SU-DHL-6 (cell line): Measurements from ENCODE around the gene SYPL1.

Experiments used
- EZH2phosphoT487 ChIP-seq: fragments of 200-600 bp; sonication (generic), shearing (Covaris generic); conservative IDR thresholded peaks from 2 replicates; pipeline ENCODE4 v1.6.1; 2018; ENCODE audit warnings: mild to moderate bottlenecking, antibody characterized with exemption, low read length, moderate library complexity, mixed read lengths
- TF ChIP-seq, protein P1 (sequence below): fragments of 200-600 bp; sonication (generic); IDR thresholded peaks from one replicate; pipeline ENCODE4 v1.5.1; 2017; ENCODE audit warnings: antibody characterized with exemption, mild to moderate bottlenecking, low read length, moderate library complexity; ENCODE audit not compliant: insufficient read depth, poor library complexity, severe bottlenecking

GRCh38 chr7:106085015-106085414, 27.1 kb downstream of the SYPL1 start:
- TF ChIP-seq, protein P1, sequence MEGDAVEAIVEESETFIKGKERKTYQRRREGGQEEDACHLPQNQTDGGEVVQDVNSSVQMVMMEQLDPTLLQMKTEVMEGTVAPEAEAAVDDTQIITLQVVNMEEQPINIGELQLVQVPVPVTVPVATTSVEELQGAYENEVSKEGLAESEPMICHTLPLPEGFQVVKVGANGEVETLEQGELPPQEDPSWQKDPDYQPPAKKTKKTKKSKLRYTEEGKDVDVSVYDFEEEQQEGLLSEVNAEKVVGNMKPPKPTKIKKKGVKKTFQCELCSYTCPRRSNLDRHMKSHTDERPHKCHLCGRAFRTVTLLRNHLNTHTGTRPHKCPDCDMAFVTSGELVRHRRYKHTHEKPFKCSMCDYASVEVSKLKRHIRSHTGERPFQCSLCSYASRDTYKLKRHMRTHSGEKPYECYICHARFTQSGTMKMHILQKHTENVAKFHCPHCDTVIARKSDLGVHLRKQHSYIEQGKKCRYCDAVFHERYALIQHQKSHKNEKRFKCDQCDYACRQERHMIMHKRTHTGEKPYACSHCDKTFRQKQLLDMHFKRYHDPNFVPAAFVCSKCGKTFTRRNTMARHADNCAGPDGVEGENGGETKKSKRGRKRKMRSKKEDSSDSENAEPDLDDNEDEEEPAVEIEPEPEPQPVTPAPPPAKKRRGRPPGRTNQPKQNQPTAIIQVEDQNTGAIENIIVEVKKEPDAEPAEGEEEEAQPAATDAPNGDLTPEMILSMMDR: no peak
- no peak for TF ChIP-seq EZH2phosphoT487
